Osteoblast (primary cell): Measurements from ENCODE around the gene ACTN3. TPM values are rescaled to one million over a fixed set of nuclear protein-coding genes. Genes with fewer than 3 reads are reported as not detected.
A peak's percentile ranks its signal among the peaks of the same experiment; 100 is the strongest.
"Not testable (repeated sequence)": the region's sequence is repeated elsewhere in the genome, so short reads cannot be mapped to it uniquely, and the experiment has no call there.

Source experiments
- DNase-seq: peaks from one replicate; pipeline ENCODE4 v3.0.0; 2011; ENCODE audit warnings: low spot score, mixed read lengths; ENCODE audit not compliant: insufficient read length; ENCODE audit errors: missing footprints
- H2AFZ ChIP-seq: 2 replicates; pipeline ENCODE4 v1.6.0; 2011; ENCODE audit warnings: mild to moderate bottlenecking, low read length
- H3K27ac ChIP-seq: 2 replicates; pipeline ENCODE4 v1.5.1; 2011; ENCODE audit warnings: mild to moderate bottlenecking, low read depth, low read length, moderate library complexity
- H3K27me3 ChIP-seq: 2 replicates; pipeline ENCODE4 v1.6.0; 2012; ENCODE audit warnings: mild to moderate bottlenecking, control low read depth, inconsistent platforms, low read length, moderate library complexity; ENCODE audit not compliant: insufficient read depth
- H3K36me3 ChIP-seq: 2 replicates; pipeline ENCODE4 v1.5.1; 2011; ENCODE audit warnings: mild to moderate bottlenecking, low read length, control low read depth, moderate library complexity; ENCODE audit not compliant: insufficient read depth
- H3K4me1 ChIP-seq: 2 replicates; pipeline ENCODE4 v1.5.1; 2011; ENCODE audit warnings: mild to moderate bottlenecking, low read length, control low read depth, moderate library complexity; ENCODE audit not compliant: insufficient read depth
- H3K4me2 ChIP-seq: 2 replicates; pipeline ENCODE4 v1.6.0; 2011; ENCODE audit warnings: mild to moderate bottlenecking, low read length; ENCODE audit not compliant: insufficient read depth
- H3K4me3 ChIP-seq: fragments of 200-600 bp; sonication (generic); 3 replicates; pipeline ENCODE4 v1.5.1; 2012; ENCODE audit warnings: mild to moderate bottlenecking, low read length, inconsistent platforms; ENCODE audit not compliant: insufficient read depth
- H3K79me2 ChIP-seq: 2 replicates; pipeline ENCODE4 v1.6.0; 2012; ENCODE audit warnings: mild to moderate bottlenecking, low read length, control low read depth, inconsistent platforms; ENCODE audit not compliant: insufficient read depth
- H3K9me3 ChIP-seq: 2 replicates; pipeline ENCODE4 v1.5.1; 2011; ENCODE audit warnings: low read depth, low read length, control low read depth
- H4K20me1 ChIP-seq: 2 replicates; pipeline ENCODE4 v1.6.0; 2012; ENCODE audit warnings: mild to moderate bottlenecking, low read length, control low read depth; ENCODE audit not compliant: insufficient read depth
- CTCF ChIP-seq: IDR thresholded peaks from 2 replicates; pipeline ENCODE4 v1.5.1; 2011; ENCODE audit warnings: mild to moderate bottlenecking, low read depth, low read length, moderate library complexity; ENCODE audit errors: extremely low read depth
- total RNA-seq: library from RNA; depleted of rRNA; stranded (reverse); fragments of >200 nt; gene quantifications from 2 replicates; pipeline ENCODE4 v1.2.3, GENCODE V29; 2012

Gene ACTN3
- total RNA-seq, 1 donor = under 0.01 TPM

GRCh38 chr11:66541892-66542291 lies 4.8 kb upstream of the ACTN3 start:
- peak; percentile 68 for DNase-seq
- H3K27me3 ChIP-seq = peaks cover 5% of the 10 kb centered on the region
- no peak overlapping the region for H3K4me2 ChIP-seq
- H3K36me3 ChIP-seq = peaks cover 16% of the 10 kb centered on the region
- H4K20me1 ChIP-seq = peaks cover 5% of the 10 kb centered on the region
- peaks cover 20% of the 10 kb centered on the region for H3K4me1 ChIP-seq
- no peak overlapping the region for H3K4me3 ChIP-seq
- no peaks in the 10 kb centered on the region for H3K9me3 ChIP-seq
- peaks cover 4% of the 10 kb centered on the region for H3K79me2 ChIP-seq
- no peak overlapping the region for H3K27ac ChIP-seq
- TF ChIP-seq CTCF = no peak
- H2AFZ ChIP-seq = no peak overlapping the region

- H3K9me3 ChIP-seq = no peaks in the 10 kb centered on the region
- H4K20me1 ChIP-seq = peaks cover 5% of the 10 kb centered on the region
- no peak for TF ChIP-seq CTCF
- H2AFZ ChIP-seq = no peak overlapping the region
- peak; percentile 86 for DNase-seq
- H3K4me3 ChIP-seq = no peak overlapping the region
- peaks cover 20% of the 10 kb centered on the region for H3K4me1 ChIP-seq
- peaks cover 16% of the 10 kb centered on the region for H3K36me3 ChIP-seq
- H3K27ac ChIP-seq = no peak overlapping the region
- peaks cover 4% of the 10 kb centered on the region for H3K79me2 ChIP-seq
- H3K4me2 ChIP-seq = no peak overlapping the region
- H3K27me3 ChIP-seq = peaks cover 5% of the 10 kb centered on the region
Measured at GRCh38 chr11:66542362-66542761, 4.3 kb upstream of the ACTN3 start.

GRCh38 chr11:66543263-66544107 lies 3.2 kb upstream of the ACTN3 start:
- DNase-seq = peak; percentile 88

GRCh38 chr11:66544952-66545351 lies 1.8 kb upstream of the ACTN3 start:
- not testable (repeated sequence) for DNase-seq, H3K79me2 ChIP-seq, H4K20me1 ChIP-seq, H3K9me3 ChIP-seq
- peak overlapping the region; percentile 62 for H2AFZ ChIP-seq
- H3K27ac ChIP-seq = peak overlapping the region; percentile 55
- peak overlapping the region; percentile 91 for H3K4me2 ChIP-seq
- H3K27me3 ChIP-seq = peaks cover 24% of the 10 kb centered on the region
- peaks cover 16% of the 10 kb centered on the region for H3K36me3 ChIP-seq
- peak overlapping the region; percentile 85 for H3K4me3 ChIP-seq
- peaks cover 20% of the 10 kb centered on the region for H3K4me1 ChIP-seq

More at GRCh38 chr11:66543263-66544107, 3.2 kb upstream of the ACTN3 start:
- peak overlapping the region; percentile 60 for H3K4me2 ChIP-seq
- no peaks in the 10 kb centered on the region for H3K9me3 ChIP-seq
- H3K27me3 ChIP-seq = peaks cover 13% of the 10 kb centered on the region
- peaks cover 5% of the 10 kb centered on the region for H4K20me1 ChIP-seq
- H3K4me3 ChIP-seq = peak overlapping the region; percentile 7
- H3K4me1 ChIP-seq = peaks cover 20% of the 10 kb centered on the region
- TF ChIP-seq CTCF = peak; percentile 44
- peaks cover 16% of the 10 kb centered on the region for H3K36me3 ChIP-seq
- H3K27ac ChIP-seq = peak overlapping the region; percentile 15
- peak overlapping the region; percentile 47 for H2AFZ ChIP-seq
- peaks cover 4% of the 10 kb centered on the region for H3K79me2 ChIP-seq
